ENCODE measurements around the gene ST6GALNAC1.
"Not testable (repeated sequence)": the region's sequence is repeated elsewhere in the genome, so short reads cannot be mapped to it uniquely, and the experiment has no call there.

The ST6GALNAC1 gene

DNA sequence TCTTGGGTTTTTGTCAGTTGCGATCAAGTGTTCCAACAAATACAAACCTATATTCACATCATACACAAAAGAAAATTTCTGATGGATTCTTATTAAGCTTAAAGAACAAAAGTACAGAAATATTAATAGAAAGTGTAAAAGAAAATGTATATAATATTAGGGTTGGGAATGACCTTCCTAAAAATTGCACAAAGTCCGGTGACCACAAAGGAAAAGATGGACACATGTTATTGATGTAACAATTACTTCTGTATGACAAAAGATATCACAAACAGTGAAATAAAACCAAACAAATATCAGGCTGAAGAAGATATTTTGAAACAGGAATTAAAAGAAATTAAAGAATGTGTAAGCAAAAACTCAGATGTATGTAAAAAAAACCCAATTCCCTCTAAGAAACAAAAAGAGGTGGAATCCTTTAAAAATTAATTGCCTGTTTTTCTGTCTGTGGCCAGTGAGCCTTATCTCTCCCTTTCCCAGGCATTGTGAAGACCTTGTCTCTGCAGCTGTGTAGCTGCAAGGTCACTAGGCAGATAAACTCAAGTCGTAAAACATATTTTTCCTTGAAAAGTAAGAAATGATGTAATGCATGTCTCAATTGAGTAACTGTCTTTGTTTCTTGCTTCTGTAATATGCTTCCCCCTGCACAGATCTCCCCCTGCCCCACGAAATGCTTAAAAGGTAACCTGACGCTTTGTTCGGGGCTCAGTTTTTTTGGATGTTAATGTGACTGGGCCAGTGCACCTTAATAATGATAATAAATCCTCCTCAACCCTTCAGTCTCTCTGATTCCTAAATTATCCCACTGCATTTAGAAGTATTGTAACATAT lies 2.8 kb downstream of the ST6GALNAC1 start:
- DNase-seq, result no peak

DNA sequence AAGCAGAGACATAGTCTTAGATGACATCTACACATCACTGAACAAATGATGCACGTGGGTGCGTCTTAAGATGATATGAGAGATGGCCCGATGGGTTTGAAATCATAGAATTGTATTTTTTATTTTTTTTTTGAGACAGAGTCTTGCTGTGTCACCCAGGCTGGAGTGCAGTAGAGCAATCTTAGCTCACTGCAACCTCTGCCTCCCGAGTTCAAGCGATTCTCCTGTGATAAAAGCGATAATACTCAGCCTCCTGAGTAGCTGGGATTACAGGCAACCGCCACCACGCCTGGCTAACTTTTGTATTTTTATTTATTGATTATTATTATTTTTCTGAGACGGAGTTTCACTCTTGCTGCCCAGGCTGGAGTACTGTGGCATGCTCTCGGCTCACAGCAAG lies 5.3 kb downstream of the ST6GALNAC1 start:
- no peak for DNase-seq

DNA sequence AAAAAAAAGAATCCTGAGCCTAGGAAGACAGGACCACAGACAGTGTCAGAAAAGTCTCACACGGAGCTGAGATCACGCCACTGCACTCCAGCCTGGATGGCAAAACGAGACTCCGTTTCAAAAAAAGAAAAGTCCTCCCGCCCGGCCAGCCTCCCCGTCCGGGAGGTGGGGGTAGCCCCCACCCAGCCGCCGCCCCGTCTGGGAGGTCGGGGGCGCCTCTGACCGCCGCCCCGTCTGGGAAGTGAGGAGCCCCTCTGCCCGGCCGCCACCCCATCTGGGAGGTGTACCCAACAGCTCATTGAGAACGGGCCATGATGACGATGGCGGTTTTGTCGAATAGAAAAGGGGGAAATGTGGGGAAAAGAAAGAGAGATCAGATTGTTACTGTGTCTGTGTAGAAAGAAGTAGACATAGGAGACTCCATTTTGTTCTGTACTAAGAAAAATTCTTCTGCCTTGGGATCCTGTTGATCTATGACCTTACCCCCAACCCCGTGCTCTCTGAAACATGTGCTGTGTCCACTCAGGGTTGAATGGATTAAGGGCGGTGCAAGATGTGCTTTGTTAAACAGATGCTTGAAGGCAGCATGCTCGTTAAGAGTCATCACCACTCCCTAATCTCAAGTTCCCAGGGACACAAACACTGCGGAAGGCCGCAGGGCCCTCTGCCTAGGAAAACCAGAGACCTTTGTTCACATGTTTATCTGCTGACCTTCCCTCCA lies 6.9 kb downstream of the ST6GALNAC1 start:
- not testable (repeated sequence) for DNase-seq

DNA sequence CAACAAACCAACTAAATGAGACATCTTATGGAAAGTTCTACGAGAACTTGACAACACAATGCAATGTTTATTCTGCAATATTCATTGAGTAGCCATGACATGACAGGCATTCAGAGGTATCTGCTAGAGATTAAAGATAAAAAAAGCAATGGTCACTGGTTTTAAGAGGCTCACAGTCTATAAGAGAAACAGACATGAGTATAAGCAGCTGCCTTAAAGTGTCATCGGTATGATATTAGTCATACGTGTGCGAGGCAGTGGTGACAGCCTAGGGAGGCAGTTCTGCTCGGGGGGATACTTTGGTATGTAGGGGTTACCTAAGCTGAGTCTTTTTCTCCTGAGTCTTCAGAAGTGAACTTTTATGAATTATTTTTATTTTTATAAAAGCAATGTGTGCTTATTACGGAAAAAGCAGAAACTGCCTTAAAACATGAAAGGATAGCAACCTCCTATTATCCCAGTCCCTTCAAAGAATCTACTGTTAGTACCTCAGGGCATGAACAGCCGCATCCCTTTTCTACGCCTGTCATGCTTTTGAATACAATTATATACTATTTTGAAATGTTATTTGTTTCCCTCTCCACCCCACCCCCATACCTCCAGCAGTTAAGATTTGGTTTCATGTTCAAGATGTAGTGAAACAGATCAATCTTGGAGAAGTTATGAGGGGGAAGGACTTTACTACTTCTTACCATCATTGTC lies 7.7 kb downstream of the ST6GALNAC1 start:
- no peak for DNase-seq

DNA sequence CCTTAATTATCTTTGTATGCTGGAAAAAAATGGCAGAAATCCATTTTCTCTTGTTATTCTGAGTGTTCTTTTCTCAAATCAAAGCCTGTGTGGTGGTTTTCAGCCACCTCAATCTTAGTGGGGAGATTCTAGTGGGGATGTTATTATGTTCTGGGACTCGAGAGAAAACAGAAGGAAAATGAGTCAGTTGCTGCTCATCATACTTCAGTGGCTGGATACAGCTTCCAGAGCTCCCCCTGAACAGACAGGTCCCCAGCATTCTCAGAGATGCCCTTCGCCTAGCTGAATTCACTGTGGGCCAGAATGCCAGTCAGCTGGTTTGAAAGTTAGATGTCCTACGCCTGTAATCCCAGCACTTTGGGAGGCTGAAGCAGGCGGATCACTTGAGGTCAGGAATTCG lies 8.5 kb downstream of the ST6GALNAC1 start:
- DNase-seq, result no peak

DNA sequence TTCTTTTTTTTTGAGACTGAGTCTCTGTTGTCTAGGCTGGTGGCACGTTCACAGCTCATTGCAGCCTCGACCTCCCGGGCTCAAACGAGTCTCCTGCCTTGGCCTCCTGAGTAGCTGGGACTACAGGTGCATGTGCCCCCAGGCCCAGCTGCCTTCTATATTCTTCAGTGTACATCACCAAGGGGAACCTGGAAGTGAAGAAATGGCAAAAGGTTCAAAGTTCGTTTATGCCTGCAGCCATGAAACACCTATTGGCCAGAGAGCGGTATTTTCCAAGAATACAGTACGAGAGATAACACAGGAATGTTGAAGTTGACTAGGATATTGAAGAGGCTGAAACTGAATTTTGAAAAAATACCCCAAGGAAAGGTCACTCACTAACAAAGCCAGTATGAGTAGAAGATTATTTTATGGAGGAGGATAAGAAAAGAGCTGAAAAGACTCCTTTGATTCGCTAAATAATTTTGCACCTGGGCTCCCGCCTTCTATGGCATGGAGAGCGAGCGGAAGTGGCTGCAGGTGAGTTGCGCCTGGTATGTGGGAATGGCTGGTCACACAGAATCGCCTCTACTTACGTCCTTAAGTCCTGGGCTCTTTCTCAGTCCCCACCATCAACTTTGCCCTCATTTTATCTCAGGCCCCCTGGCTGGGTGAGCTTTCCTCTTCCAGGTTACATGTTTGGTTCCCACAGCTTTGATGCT lies 9.8 kb downstream of the ST6GALNAC1 start:
- no peak for DNase-seq

DNA sequence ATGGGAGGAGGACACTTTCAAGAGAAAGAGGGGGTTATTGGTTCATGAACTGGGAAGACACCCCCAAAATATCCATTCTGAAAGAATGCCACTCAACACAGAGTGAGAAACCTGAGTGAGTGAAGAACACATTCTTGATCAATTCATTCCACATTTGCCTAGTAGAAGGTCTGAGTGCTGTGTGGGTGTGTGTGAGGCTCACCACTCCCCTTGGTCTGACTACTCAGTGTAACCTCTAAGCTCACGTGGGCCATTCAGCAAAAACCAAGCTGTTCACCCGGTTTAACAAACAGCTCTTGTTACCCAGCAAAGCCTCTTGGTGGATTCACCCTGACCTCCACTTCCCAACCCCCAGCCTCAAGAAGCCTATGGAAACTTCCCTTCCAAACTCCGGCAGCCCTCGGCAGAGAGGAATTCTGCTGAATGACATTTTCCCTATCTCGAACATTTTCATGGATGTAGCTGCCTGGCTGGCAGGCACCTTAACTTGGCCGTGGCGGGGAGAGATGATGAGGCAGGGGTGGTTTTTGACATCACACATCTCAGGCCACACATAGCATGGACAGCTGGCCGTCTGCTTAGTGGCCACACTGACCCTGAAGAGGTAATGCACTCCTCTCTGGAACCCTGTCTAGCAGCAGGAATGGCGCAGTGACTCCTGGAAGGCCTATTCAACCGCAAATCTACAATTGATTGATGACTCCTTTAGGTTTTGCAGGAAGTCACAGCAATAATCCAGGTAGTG lies 11.6 kb downstream of the ST6GALNAC1 start:
- DNase-seq, result peak; percentile 23

DNA sequence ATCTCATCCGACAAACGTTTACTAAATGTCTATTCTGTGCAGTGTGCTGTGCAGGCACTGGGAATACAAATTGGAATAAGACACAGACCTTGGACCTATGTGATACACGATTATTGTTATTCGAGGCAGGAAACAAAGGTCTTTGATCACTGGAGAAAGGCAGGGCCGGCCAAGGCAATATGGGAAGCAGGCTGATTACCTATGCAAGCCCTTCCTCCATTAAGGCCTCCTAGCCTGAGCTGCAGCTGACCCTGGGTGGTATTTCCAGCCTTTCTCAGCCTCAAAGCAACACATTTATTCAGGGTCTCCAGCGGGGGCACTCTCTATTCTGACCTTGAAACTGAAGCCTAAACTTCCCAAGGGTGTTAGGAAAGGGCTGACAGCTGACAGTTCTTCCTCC lies 13.4 kb downstream of the ST6GALNAC1 start:
- DNase-seq, result no peak

DNA sequence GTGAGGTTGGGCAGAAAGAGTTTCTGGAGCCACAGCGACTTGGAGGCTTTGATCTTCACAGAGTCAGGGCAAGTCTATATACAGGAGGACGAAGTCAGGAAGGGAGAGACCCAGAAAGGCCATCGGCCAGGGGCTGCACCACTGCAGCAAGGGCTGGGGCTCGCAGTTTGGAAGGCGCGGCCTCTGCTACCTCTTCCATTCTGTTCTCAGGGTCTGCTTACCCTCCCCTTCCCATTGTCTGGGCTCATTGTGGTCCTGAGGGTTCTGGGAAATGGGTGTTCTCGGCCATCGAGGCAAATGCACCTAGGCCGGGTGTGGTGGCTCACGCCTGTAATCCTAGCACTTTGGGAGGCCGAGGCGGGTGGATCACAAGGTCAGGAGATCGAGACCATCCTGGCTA lies 16.0 kb downstream of the ST6GALNAC1 start:
- DNase-seq, result no peak

DNA sequence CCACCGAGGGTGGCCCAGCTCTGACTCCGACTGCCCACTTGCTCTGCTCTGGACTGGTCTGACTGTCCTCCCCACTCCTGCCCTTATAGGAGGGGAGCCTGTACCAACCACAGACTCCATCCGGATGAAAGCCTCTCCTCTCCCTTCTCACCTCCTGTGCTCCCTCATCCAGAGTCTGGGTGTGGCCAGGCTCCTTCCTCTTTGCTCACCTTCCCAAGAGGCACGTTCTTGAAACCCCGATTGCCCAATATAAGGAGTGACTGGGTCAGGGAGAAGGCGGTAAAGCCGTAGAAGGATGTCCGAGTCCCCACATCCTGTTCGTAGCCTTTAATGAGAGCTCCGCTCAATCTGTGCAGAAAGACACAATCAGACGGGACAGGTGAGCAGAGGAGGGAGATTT lies 17.1 kb downstream of the ST6GALNAC1 start:
- DNase-seq, result no peak

DNA sequence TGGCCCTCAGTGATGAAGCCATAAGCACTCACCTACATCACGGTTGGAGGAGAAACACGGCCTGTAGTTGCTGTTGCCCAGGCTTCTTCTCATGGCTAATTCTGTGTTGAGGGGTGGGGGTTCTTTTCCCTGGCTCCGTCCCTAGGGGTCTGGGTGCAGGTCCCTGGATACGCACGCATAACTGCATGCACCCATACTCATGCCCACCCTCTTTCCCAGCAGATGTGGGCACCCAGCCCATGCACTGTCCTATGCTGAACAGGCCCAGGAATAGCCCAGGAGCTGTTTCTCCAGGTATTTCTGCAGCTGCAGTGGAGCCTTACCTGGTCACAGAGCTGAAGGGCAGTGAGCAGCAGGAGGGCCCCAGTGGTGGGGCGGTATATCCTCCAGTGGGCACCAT lies 18.1 kb downstream of the ST6GALNAC1 start:
- DNase-seq, result no peak

DNA sequence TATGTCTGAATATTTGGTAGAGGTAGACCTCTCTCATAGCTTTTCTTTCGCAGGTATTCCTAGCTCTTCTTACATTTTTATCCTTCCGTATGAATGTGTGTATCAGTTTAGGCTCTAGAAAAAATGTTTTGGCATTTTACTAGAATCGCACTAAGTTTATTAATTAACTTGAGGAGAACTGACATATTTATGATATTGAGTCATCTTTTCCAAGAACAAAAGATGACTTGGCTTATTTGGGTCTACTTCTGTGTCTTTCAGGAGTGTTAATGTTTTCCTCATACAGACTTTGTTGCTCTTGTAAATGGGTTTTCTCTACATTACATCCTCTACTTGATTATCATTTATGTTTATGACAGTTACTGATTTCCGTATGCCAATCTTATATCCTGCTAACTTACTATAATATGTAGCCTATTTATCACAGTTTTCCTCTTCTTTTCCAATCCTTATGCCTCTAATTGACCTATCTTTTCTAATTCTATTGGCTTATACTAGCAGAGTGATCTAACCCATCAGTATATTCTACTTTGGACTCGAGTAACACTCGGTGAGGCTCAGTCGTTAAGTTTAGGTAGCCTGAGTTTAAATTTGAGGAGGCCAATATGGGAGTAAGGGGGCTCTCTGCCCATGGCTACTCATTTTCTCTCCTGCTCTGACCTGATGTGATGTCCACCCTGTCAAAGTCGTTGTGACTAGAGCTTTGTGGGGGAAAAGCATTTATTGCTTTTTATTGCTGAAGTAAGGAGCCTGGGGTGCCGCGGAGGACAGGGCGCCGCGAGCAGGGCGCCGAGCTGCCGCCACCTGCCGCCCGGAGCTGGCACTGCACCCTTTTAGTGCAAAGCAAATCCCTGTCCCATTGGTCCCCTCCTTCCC lies 20.0 kb downstream of the ST6GALNAC1 start:
- DNase-seq, result peak; percentile 75

DNA sequence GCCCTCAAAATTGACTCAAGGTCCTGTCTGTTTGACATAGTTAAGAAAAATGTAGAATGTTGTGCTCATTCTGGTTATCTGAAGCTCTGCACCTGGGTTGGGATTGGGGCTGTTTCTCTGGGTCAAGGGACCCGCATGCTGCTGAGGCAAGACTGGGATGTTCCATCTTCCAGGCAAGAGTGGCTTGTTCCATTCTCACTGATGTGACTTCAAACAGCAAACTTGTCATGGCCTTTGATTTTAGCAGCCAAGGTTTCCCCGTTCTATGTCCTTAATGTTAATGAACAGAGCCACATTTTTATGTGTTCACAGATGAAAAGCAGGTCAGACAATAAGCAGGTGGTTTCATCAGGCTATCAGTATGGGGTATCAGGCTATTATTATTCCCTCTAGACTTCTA lies 25.7 kb downstream of the ST6GALNAC1 start:
- DNase-seq, result no peak

DNA sequence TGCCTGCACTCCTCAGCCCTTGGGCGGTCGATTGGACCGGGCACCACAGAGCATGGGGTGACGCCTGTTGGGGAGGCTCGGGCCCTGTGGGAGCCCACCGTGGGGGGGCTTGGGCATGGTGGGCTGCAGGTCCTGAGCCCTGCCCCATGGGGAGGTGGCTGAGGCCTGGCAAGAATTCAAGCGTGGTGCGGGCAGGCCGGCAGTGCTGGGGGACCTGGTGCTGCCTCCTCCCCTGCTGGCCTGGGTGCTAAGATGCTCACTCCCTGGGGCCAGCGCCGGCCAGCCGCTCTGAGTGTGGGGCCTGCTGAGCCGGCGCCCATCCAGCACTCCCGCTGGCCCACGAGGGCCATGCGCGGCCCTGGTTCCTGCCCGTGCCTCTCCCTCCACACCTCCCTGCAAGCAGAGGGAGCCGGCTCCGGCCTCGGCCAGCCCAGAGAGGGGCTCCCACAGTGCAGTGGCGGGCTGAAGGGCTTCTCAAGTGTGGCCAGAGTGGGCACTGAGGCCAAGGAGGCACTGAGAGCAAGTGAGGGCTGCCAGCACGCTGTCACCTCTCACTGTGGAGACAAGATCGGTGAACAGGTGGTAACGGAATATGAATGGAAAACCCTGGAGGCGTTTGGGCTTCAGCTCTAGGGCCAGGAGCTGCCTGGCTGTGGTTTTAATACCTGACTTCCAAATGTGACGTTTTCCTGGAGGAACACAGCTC lies 28.5 kb downstream of the ST6GALNAC1 start:
- DNase-seq, result no peak

DNA sequence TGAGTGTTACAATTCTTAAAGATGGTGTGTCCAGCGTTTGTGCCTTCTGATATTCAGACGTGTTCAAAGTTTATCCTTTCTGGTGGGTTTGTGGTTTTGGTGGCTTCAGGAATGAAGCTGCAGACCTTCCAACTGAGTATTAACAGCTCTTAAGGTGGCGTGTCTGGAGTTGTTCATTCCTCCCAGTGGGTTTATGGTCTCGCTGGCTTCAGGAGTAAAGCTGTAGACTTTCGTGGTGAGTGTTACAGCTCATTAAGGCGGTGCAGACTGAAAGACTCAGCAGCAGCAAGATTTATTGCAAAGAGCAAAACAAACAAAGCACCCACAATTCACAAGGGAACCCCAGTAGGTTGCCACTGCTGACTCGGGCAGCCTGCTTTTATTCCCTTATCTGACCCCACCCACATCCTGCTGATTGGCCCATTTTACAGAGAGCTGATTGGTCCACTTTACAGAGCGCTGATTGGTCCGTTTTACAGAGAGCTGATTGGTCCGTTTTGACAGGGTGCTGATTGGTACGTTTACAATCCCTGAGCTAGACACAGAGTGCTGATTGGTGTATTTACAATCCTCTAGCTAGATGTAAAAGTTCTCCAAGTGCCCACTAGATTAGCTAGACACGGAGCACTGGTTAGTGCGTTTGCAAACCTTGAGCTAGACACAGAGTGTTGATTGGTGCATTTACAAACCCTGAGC lies 29.3 kb downstream of the ST6GALNAC1 start:
- DNase-seq, result not testable (repeated sequence)

DNA sequence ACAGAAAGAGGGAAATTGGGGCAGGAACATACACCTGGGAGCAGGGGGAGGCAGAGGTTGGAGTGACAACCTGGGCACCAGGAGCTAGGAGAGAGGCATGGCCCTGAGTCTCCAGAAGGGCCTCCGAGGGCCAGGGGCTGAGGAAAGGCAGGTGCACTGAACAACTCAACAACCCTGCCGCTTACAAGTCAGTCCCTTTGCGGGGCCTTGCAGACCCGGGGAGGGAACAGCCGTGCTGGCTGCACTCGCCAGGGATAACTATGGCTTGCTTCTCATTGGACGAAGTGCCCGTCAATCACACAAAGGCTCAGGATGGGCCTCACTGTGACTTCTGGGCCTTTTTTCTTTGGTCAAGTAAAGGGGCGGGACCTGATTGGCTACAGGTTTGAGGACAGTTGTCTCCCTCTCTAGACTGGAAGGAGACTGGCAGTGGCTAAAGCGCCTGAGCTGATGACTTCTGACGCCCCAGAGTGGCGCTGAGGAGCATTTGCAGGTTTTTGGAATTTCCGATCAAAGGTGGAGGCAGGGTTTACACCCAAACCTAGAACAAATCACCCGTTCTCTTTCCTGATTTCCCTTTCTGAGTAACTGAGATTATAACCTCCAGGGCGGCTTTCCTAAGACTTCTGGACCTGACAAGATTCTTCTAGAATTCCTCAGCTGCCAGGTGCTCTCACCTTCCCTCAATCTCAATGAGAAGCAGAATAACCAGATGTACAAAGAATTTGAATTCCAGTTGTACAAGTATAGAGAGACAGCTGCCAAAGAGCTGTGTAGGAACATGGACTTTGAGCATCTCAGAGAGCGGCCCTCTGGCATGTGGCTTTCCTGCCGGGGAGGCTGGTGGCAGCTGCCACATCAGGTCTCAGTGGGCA lies 30.3 kb downstream of the ST6GALNAC1 start:
- no peak for DNase-seq

DNA sequence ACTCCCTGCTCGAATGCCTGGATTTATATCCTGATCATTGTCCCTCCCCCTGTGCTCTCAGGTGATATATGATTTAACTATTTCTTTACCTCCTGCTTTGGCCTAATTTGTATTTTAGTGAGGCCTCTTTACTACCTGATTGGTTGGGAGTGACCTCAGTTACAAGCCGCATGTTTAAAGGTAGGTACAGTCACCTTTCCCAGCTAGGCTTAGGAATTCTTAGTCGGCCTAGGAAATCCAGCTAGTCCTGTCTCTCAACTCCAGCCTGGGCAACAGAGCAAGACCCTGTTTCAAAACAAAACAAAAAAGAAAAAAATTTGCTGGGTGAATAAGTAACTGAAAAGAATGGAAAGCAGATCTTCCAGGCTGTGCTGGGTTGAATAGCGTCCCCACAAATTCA lies 31.1 kb downstream of the ST6GALNAC1 start:
- DNase-seq, result no peak

DNA sequence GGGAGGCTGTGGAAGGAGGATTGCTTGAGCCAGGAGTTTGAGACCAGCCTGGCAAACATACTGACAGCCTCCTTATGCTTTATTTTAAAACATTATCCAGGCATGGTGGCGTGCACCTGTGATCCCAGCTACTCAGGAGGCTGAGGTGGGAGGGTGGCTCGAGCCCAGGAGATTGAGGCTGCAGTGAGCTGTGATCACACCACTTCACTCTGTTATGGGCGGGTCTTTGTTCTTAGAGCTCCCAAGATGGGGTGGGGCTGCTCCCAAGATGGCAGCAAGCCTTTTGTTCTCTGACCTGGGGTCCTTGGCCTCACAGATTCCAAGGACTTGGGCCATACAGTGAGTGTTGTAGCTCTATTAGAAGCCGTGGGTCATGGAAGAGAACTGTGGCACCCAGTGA lies 31.8 kb downstream of the ST6GALNAC1 start:
- DNase-seq, result no peak
